Measurements from ENCODE around the gene EPB41L2.

The EPB41L2 gene

GRCh38 chr6:130873746-130874145 is 189.3 kb downstream of the EPB41L2 start:
- Histone ChIP-seq H3K27me3 (ENCODE audit: low read depth, low read length) (no peaks in the 10 kb centered on the region), H3K27ac (ENCODE audit: low read length) (no peak overlapping the region), H3K4me3 (ENCODE audit: low read depth in 1 of 2, low read length in 2 of 2) (no peak overlapping the region), H3K4me1 (ENCODE audit: control insufficient read depth in 1 of 2, insufficient read depth in 2 of 2, low read length in 2 of 2) (no peaks in the 10 kb centered on the region), H3K36me3 (ENCODE audit: control insufficient read depth in 1 of 2, insufficient read depth in 2 of 2, low read length in 2 of 2) (peaks cover 6 to 9% of the 10 kb centered on the region in 2 donors), H3K9me3 (ENCODE audit: control insufficient read depth in 1 of 2, low read length in 2 of 2) (no peaks in the 10 kb centered on the region)

- no peak overlapping the region for H3K27ac ChIP-seq (ENCODE audit: low read length)
- H3K36me3 ChIP-seq (ENCODE audit: control insufficient read depth in 1 of 2, insufficient read depth in 2 of 2, low read length in 2 of 2) = peaks cover 6 to 9% of the 10 kb centered on the region in 2 donors
- H3K4me3 ChIP-seq (ENCODE audit: low read depth in 1 of 2, low read length in 2 of 2) = no peak overlapping the region
- no peaks in the 10 kb centered on the region for H3K27me3 ChIP-seq (ENCODE audit: low read depth, low read length)
- no peaks in the 10 kb centered on the region for H3K9me3 ChIP-seq (ENCODE audit: control insufficient read depth in 1 of 2, low read length in 2 of 2)
- H3K4me1 ChIP-seq (ENCODE audit: control insufficient read depth in 1 of 2, insufficient read depth in 2 of 2, low read length in 2 of 2) = no peaks in the 10 kb centered on the region
These were observed 190.6 kb downstream of the EPB41L2 start for GRCh38 chr6:130872250-130873095.

GRCh38 chr6:130870179-130870880 is 192.7 kb downstream of the EPB41L2 start:
- H3K4me1 ChIP-seq (ENCODE audit: control insufficient read depth in 1 of 2, insufficient read depth in 2 of 2, low read length in 2 of 2) = no peaks in the 10 kb centered on the region
- no peak overlapping the region for H3K4me3 ChIP-seq (ENCODE audit: low read depth in 1 of 2, low read length in 2 of 2)
- H3K36me3 ChIP-seq (ENCODE audit: control insufficient read depth in 1 of 2, insufficient read depth in 2 of 2, low read length in 2 of 2) = peaks cover 9 to 18% of the 10 kb centered on the region in 2 donors
- no peak overlapping the region for H3K27ac ChIP-seq (ENCODE audit: low read length)
- no peaks in the 10 kb centered on the region for H3K9me3 ChIP-seq (ENCODE audit: control insufficient read depth in 1 of 2, low read length in 2 of 2)
- H3K27me3 ChIP-seq (ENCODE audit: low read depth, low read length) = no peaks in the 10 kb centered on the region

GRCh38 chr6:130869681-130870080 is 193.4 kb downstream of the EPB41L2 start:
- peaks cover 9 to 23% of the 10 kb centered on the region in 2 donors for H3K36me3 ChIP-seq (ENCODE audit: control insufficient read depth in 1 of 2, insufficient read depth in 2 of 2, low read length in 2 of 2)
- no peak overlapping the region for H3K4me3 ChIP-seq (ENCODE audit: low read depth in 1 of 2, low read length in 2 of 2)
- H3K27ac ChIP-seq (ENCODE audit: low read length) = no peak overlapping the region
- H3K9me3 ChIP-seq (ENCODE audit: control insufficient read depth in 1 of 2, low read length in 2 of 2) = no peaks in the 10 kb centered on the region
- H3K27me3 ChIP-seq (ENCODE audit: low read depth, low read length) = no peaks in the 10 kb centered on the region
- no peaks in the 10 kb centered on the region for H3K4me1 ChIP-seq (ENCODE audit: control insufficient read depth in 1 of 2, insufficient read depth in 2 of 2, low read length in 2 of 2)

GRCh38 chr6:130865793-130866192 is 197.3 kb downstream of the EPB41L2 start:
- peaks cover 14 to 30% of the 10 kb centered on the region in 2 donors for H3K36me3 ChIP-seq (ENCODE audit: control insufficient read depth in 1 of 2, insufficient read depth in 2 of 2, low read length in 2 of 2)
- no peaks in the 10 kb centered on the region for H3K9me3 ChIP-seq (ENCODE audit: control insufficient read depth in 1 of 2, low read length in 2 of 2)
- H3K4me1 ChIP-seq (ENCODE audit: control insufficient read depth in 1 of 2, insufficient read depth in 2 of 2, low read length in 2 of 2) = no peaks in the 10 kb centered on the region
- no peak overlapping the region for H3K4me3 ChIP-seq (ENCODE audit: low read depth in 1 of 2, low read length in 2 of 2)
- H3K27ac ChIP-seq (ENCODE audit: low read length) = no peak overlapping the region
- H3K27me3 ChIP-seq (ENCODE audit: low read depth, low read length) = no peaks in the 10 kb centered on the region

GRCh38 chr6:130864344-130864743 is 198.7 kb downstream of the EPB41L2 start:
- Histone ChIP-seq H3K27ac (ENCODE audit: low read length) (no peak overlapping the region), H3K36me3 (ENCODE audit: control insufficient read depth in 1 of 2, insufficient read depth in 2 of 2, low read length in 2 of 2) (peaks cover 9 to 29% of the 10 kb centered on the region in 2 donors), H3K9me3 (ENCODE audit: control insufficient read depth in 1 of 2, low read length in 2 of 2) (no peaks in the 10 kb centered on the region), H3K4me3 (ENCODE audit: low read depth in 1 of 2, low read length in 2 of 2) (no peak overlapping the region), H3K4me1 (ENCODE audit: control insufficient read depth in 1 of 2, insufficient read depth in 2 of 2, low read length in 2 of 2) (no peaks in the 10 kb centered on the region), H3K27me3 (ENCODE audit: low read depth, low read length) (no peaks in the 10 kb centered on the region)

- Histone ChIP-seq H3K36me3 (ENCODE audit: control insufficient read depth in 1 of 2, insufficient read depth in 2 of 2, low read length in 2 of 2) (peaks cover 5 to 29% of the 10 kb centered on the region in 2 donors), H3K4me3 (ENCODE audit: low read depth in 1 of 2, low read length in 2 of 2) (no peak overlapping the region), H3K27me3 (ENCODE audit: low read depth, low read length) (no peaks in the 10 kb centered on the region), H3K9me3 (ENCODE audit: control insufficient read depth in 1 of 2, low read length in 2 of 2) (no peaks in the 10 kb centered on the region), H3K4me1 (ENCODE audit: control insufficient read depth in 1 of 2, insufficient read depth in 2 of 2, low read length in 2 of 2) (no peaks in the 10 kb centered on the region), H3K27ac (ENCODE audit: low read length) (no peak overlapping the region)
These were observed 199.4 kb downstream of the EPB41L2 start for GRCh38 chr6:130863415-130864230.

GRCh38 chr6:130862370-130862769 is 200.7 kb downstream of the EPB41L2 start:
- H3K9me3 ChIP-seq (ENCODE audit: control insufficient read depth in 1 of 2, low read length in 2 of 2) = no peaks in the 10 kb centered on the region
- H3K4me1 ChIP-seq (ENCODE audit: control insufficient read depth in 1 of 2, insufficient read depth in 2 of 2, low read length in 2 of 2) = no peaks in the 10 kb centered on the region
- no peak overlapping the region for H3K27ac ChIP-seq (ENCODE audit: low read length)
- H3K27me3 ChIP-seq (ENCODE audit: low read depth, low read length) = no peaks in the 10 kb centered on the region
- peaks cover 5 to 33% of the 10 kb centered on the region in 2 donors for H3K36me3 ChIP-seq (ENCODE audit: control insufficient read depth in 1 of 2, insufficient read depth in 2 of 2, low read length in 2 of 2)
- no peak overlapping the region for H3K4me3 ChIP-seq (ENCODE audit: low read depth in 1 of 2, low read length in 2 of 2)

GRCh38 chr6:130859161-130859867 is 203.7 kb downstream of the EPB41L2 start:
- no peaks in the 10 kb centered on the region for H3K9me3 ChIP-seq (ENCODE audit: control insufficient read depth in 1 of 2, low read length in 2 of 2)
- peaks cover 5 to 12% of the 10 kb centered on the region in 2 donors for H3K36me3 ChIP-seq (ENCODE audit: control insufficient read depth in 1 of 2, insufficient read depth in 2 of 2, low read length in 2 of 2)
- no peak overlapping the region for H3K27ac ChIP-seq (ENCODE audit: low read length)
- H3K4me3 ChIP-seq (ENCODE audit: low read depth in 1 of 2, low read length in 2 of 2) = no peak overlapping the region
- no peaks in the 10 kb centered on the region for H3K4me1 ChIP-seq (ENCODE audit: control insufficient read depth in 1 of 2, insufficient read depth in 2 of 2, low read length in 2 of 2)
- H3K27me3 ChIP-seq (ENCODE audit: low read depth, low read length) = no peaks in the 10 kb centered on the region

- no peaks in the 10 kb centered on the region for H3K27me3 ChIP-seq (ENCODE audit: low read depth, low read length)
- H3K4me1 ChIP-seq (ENCODE audit: control insufficient read depth in 1 of 2, insufficient read depth in 2 of 2, low read length in 2 of 2) = no peaks in the 10 kb centered on the region
- no peak overlapping the region for H3K4me3 ChIP-seq (ENCODE audit: low read depth in 1 of 2, low read length in 2 of 2)
- no peaks in the 10 kb centered on the region for H3K9me3 ChIP-seq (ENCODE audit: control insufficient read depth in 1 of 2, low read length in 2 of 2)
- H3K36me3 ChIP-seq (ENCODE audit: control insufficient read depth in 1 of 2, insufficient read depth in 2 of 2, low read length in 2 of 2) = peaks cover 4 to 9% of the 10 kb centered on the region in 2 donors
- H3K27ac ChIP-seq (ENCODE audit: low read length) = no peak overlapping the region
These were observed 204.4 kb downstream of the EPB41L2 start for GRCh38 chr6:130858498-130859160.

Measured in muscle layer of duodenum (tissue), 2 donors.